Prostate gland (tissue), 2 donors: ENCODE results near the gene EVC. TPM values are rescaled to one million over a fixed set of nuclear protein-coding genes. Genes with fewer than 3 reads are reported as not detected.

Source experiments
- DNase-seq: peaks from one replicate; pipeline ENCODE4 v3.0.0-alpha.2; 2019; ENCODE audit warnings: low spot score
- H3K27ac ChIP-seq, 2 donors: fragments of 200-600 bp; sonication (generic); 2 replicates each; pipeline ENCODE4 v1.5.1; 2017 to 2019
- H3K27me3 ChIP-seq: fragments of 200-600 bp; sonication (generic); replicated peaks from 2 replicates; pipeline ENCODE4 v1.5.1; 2019; ENCODE audit not compliant: insufficient read depth
- H3K36me3 ChIP-seq, 2 donors: fragments of 200-600 bp; sonication (generic); 1 replicate in 1 of 2; 2 replicates in 1 of 2; pipeline versions ENCODE4 v1.5.1 to v1.8.1; 2017 to 2019
- H3K4me1 ChIP-seq: fragments of 200-600 bp; sonication (generic); replicated peaks from 2 replicates; pipeline ENCODE4 v1.5.1; 2019
- H3K4me3 ChIP-seq, 2 donors: fragments of 200-600 bp; sonication (generic); 2 replicates each; pipeline ENCODE4 v1.5.1; 2017 to 2019
- H3K9me3 ChIP-seq: fragments of 200-600 bp; sonication (generic); 2 replicates; pipeline ENCODE4 v1.5.1; 2017
- POLR2A ChIP-seq: fragments of 450-650 bp; IDR thresholded peaks from one replicate; pipeline ENCODE4 v1.6.1; 2016; ENCODE audit warnings: antibody characterized with exemption, mild to moderate bottlenecking
- POLR2AphosphoS5 ChIP-seq: sonication (generic); formaldehyde crosslinking; IDR thresholded peaks from one replicate; pipeline ENCODE4 v1.6.1; 2017; ENCODE audit warnings: antibody characterized with exemption
- WGBS: methylation state at CpG from one replicate; pipeline ENCODE4 v1.1.5; 2018; 5-methylcytosine and 5-hydroxymethylcytosine counted together
- intact Hi-C: fragments of 100-400 bp; cut with DNase I; formaldehyde crosslinking; loops from one replicate; pipeline ENCODE4 v1.14.2; 2022
- total RNA-seq, 2 donors: library from RNA; depleted of rRNA; stranded (reverse); fragments of >200 nt; gene quantifications; one replicate each; pipeline ENCODE4 v1.1.0, GENCODE V29; 2016
- TF ChIP-seq, protein P1 (sequence below), 4 experiments: fragments of 200-600 bp in 2 of 4; fragments of 450-650 bp in 2 of 4; sonication (generic) in 2 of 4; IDR thresholded peaks; 1 replicate in 3 of 4; 2 replicates in 1 of 4; pipeline ENCODE4 v1.5.1; 2016 to 2019; ENCODE audit warnings: antibody characterized with exemption in 4 of 4, mild to moderate bottlenecking in 2 of 4, moderate library complexity in 2 of 4

Gene EVC
- total RNA-seq, 2 donors from 2014 or later, result 49.0 to 55.7 TPM

DNA sequence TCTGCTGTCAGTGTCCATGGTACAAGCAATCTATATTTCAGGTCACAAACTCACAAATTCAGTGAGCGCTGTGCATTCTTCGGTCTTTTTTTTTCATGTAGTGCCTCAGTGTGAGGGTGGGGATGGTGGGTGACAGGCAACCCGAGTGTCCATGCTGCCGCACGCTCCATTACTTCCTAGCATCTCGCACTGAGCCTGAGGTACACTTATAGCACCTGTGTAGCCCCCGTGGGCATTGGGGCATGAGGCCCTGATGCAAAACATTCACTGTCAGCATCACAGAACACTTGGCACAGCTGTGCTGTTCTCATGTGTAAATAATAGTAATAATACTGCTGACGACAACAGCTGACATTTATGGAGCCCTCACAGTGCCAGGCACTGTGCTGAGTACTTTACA is 34.2 kb upstream of the EVC start:
- Histone ChIP-seq H3K27me3 (no peaks in the 10 kb centered on the region), H3K4me3 (no peak overlapping the region), H3K9me3 (no peaks in the 10 kb centered on the region), H3K4me1 (no peaks in the 10 kb centered on the region), H3K36me3 (no peaks in the 10 kb centered on the region), H3K27ac (no peak overlapping the region)
- no peak for DNase-seq
- TF ChIP-seq, protein P1, sequence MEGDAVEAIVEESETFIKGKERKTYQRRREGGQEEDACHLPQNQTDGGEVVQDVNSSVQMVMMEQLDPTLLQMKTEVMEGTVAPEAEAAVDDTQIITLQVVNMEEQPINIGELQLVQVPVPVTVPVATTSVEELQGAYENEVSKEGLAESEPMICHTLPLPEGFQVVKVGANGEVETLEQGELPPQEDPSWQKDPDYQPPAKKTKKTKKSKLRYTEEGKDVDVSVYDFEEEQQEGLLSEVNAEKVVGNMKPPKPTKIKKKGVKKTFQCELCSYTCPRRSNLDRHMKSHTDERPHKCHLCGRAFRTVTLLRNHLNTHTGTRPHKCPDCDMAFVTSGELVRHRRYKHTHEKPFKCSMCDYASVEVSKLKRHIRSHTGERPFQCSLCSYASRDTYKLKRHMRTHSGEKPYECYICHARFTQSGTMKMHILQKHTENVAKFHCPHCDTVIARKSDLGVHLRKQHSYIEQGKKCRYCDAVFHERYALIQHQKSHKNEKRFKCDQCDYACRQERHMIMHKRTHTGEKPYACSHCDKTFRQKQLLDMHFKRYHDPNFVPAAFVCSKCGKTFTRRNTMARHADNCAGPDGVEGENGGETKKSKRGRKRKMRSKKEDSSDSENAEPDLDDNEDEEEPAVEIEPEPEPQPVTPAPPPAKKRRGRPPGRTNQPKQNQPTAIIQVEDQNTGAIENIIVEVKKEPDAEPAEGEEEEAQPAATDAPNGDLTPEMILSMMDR (IDR thresholded peaks at IDR 0.05), result no peak
- TF ChIP-seq POLR2A, result no peak
- no peak for TF ChIP-seq POLR2AphosphoS5
- WGBS, result 89% methylated on average over 8 of the region's 8 CpGs
- intact Hi-C loops, result no loop called here

DNA sequence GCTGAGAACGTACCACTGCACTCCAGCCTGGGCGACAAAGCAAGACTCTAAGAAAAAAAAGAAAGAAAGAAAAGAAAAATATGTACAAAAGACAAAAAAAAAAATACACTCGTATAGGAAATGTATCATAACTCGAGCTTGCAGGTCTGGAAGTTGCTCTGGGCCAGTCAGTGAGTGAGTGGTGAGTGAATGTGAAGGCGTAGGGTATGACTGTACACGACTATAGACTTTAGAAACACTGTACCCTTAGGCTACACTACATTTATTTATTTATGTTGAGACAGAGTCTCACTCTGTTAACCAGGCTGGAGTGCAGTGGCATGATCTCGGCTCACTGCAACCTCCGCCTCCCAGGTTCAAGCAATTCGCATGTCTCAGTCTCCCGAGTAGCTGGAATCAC is 32.0 kb upstream of the EVC start:
- Histone ChIP-seq H3K36me3 (no peaks in the 10 kb centered on the region), H3K27me3 (no peaks in the 10 kb centered on the region), H3K4me3 (no peak overlapping the region), H3K27ac (no peak overlapping the region), H3K4me1 (no peaks in the 10 kb centered on the region), H3K9me3 (no peaks in the 10 kb centered on the region)
- TF ChIP-seq, protein P1 (IDR thresholded peaks at IDR 0.05), result no peak
- no peak for TF ChIP-seq POLR2A
- TF ChIP-seq POLR2AphosphoS5, result no peak
- 88% methylated on average over 10 of the region's 10 CpGs for WGBS
- intact Hi-C loops, result no loop called here
- DNase-seq, result no peak

DNA sequence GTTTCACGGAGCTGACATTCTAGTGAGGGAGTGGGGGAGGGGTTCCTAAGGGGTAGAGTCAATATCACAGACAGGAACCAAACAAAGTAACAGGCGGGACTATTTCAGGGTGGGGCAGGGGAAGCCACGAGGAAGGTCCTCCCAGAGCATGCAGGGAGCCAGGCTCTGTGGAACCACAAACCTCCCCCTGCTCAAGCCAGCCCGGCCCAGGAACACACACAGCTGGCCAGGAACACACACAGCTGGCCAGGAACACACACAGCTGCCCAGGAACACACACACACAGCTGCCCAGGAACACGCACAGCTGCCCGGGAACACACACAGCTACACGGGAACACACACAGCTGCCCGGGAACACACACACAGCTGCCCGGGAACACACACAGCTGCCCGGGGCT is 27.4 kb upstream of the EVC start:
- 55% methylated on average over 10 of the region's 10 CpGs for WGBS
- no peaks in the 10 kb centered on the region for H3K27me3 ChIP-seq
- no peak overlapping the region for H3K27ac ChIP-seq
- intact Hi-C loops, result no loop called here
- no peak for TF ChIP-seq POLR2AphosphoS5
- TF ChIP-seq POLR2A, result no peak
- TF ChIP-seq, protein P1 (IDR thresholded peaks at IDR 0.05), result no peak
- no peak overlapping the region for H3K4me3 ChIP-seq
- H3K4me1 ChIP-seq, result no peaks in the 10 kb centered on the region
- no peak for DNase-seq
- H3K36me3 ChIP-seq, result peaks cover 0 to 11% of the 10 kb centered on the region in 2 donors
- no peaks in the 10 kb centered on the region for H3K9me3 ChIP-seq

DNA sequence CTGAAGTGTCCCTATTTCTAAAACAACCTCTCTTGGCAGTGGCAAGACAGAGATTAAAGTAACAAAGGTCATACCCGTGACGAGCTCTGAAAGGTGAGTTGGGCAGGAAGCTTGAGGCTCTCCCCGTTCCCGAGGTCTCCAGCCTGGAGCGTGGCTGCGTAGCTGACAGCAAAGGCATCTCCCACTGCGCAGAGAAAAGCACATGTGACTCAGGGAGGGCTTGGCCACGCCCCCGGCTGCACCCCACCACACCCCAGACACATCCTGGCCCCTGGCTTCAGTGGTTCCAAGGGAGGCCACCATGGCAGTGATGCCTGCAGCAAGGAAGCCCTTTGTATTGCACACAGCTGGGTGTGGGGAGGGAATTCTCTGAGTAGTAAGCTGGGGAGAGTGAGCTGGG is 25.7 kb upstream of the EVC start:
- no peaks in the 10 kb centered on the region for H3K4me1 ChIP-seq
- H3K9me3 ChIP-seq, result no peaks in the 10 kb centered on the region
- H3K27ac ChIP-seq, result no peak overlapping the region
- no peak overlapping the region for H3K4me3 ChIP-seq
- intact Hi-C loops, result no loop called here
- TF ChIP-seq POLR2AphosphoS5, result no peak
- TF ChIP-seq, protein P1 (IDR thresholded peaks at IDR 0.05), result no peak
- no peak for TF ChIP-seq POLR2A
- no peak for DNase-seq
- 86% methylated on average over 9 of the region's 9 CpGs for WGBS
- H3K36me3 ChIP-seq, result peaks cover 0 to 11% of the 10 kb centered on the region in 2 donors
- no peaks in the 10 kb centered on the region for H3K27me3 ChIP-seq

DNA sequence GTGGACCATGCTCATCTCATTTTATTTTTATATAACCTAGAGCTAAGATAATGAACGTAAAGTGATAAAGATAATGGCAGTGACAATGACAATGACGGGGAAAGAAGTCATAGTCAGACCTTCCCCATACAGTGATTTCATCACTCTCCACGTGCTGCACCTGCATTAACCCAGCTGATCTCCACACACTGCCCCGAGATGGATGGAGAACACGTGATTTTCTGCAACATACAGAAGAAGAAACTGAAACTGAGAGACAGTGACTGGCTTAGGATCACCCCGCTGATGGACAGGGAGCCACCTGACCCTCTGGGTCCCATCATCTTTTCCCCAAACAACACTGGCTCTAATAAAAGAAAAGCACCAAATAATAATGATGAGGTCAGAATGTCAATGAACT is 24.7 kb upstream of the EVC start:
- Histone ChIP-seq H3K36me3 (peaks cover 0 to 11% of the 10 kb centered on the region in 2 donors), H3K27ac (no peak overlapping the region), H3K27me3 (no peaks in the 10 kb centered on the region), H3K4me3 (no peak overlapping the region), H3K9me3 (no peaks in the 10 kb centered on the region), H3K4me1 (no peaks in the 10 kb centered on the region)
- DNase-seq, result no peak
- no peak for TF ChIP-seq POLR2A
- TF ChIP-seq, protein P1 (IDR thresholded peaks at IDR 0.05), result no peak
- no peak for TF ChIP-seq POLR2AphosphoS5
- 92% methylated on average over 6 of the region's 6 CpGs for WGBS
- intact Hi-C loops, result no loop called here
